HG03520 (cell line): ENCODE data around the gene FAAP100.
"Not testable (repeated sequence)": the region's sequence is repeated elsewhere in the genome, so short reads cannot be mapped to it uniquely, and the experiment has no call there.

Experiments used
- ATAC-seq: cut with Tn5 transposase; IDR thresholded peaks from one replicate; pipeline ENCODE4 v1.9.1; 2021; ENCODE audit warnings: mild to moderate bottlenecking, moderate library complexity; ENCODE audit not compliant: unreplicated experiment

Gene FAAP100

GRCh38 chr17:81552244-81553017, at the start of gene FAAP100:
Gene FAAP100 (minus strand): TSS chr17:81552353. CDS start chr17:81552330, 23 bp downstream.
- ATAC-seq, result peak; percentile 38

GRCh38 chr17:81601525-81602120, 49.5 kb upstream of the FAAP100 start:
- no peak for ATAC-seq

- ATAC-seq, result no peak
Measured at GRCh38 chr17:81599719-81600486, 47.8 kb upstream of the FAAP100 start.

- ATAC-seq, result no peak
Measured at GRCh38 chr17:81593105-81593871, 41.1 kb upstream of the FAAP100 start.

- ATAC-seq, result no peak
Measured at GRCh38 chr17:81591971-81592370, 39.8 kb upstream of the FAAP100 start.

- no peak for ATAC-seq
Measured at GRCh38 chr17:81590121-81590520, 38.0 kb upstream of the FAAP100 start.

- no peak for ATAC-seq
Measured at GRCh38 chr17:81589612-81590011, 37.5 kb upstream of the FAAP100 start.

GRCh38 chr17:81586096-81586495, 33.9 kb upstream of the FAAP100 start:
- no peak for ATAC-seq

GRCh38 chr17:81584771-81585170, 32.6 kb upstream of the FAAP100 start:
- not testable (repeated sequence) for ATAC-seq

- ATAC-seq, result no peak
Measured at GRCh38 chr17:81583589-81584342, 31.6 kb upstream of the FAAP100 start.

- no peak for ATAC-seq
Measured at GRCh38 chr17:81582749-81583148, 30.6 kb upstream of the FAAP100 start.

- no peak for ATAC-seq
Measured at GRCh38 chr17:81582341-81582740, 30.2 kb upstream of the FAAP100 start.

- ATAC-seq, result no peak
Measured at GRCh38 chr17:81581758-81582157, 29.6 kb upstream of the FAAP100 start.

GRCh38 chr17:81580481-81580880, 28.3 kb upstream of the FAAP100 start:
- ATAC-seq, result no peak

- no peak for ATAC-seq
Measured at GRCh38 chr17:81579821-81580321, 27.7 kb upstream of the FAAP100 start.

GRCh38 chr17:81579298-81579697, 27.1 kb upstream of the FAAP100 start:
- no peak for ATAC-seq

- ATAC-seq, result no peak
Measured at GRCh38 chr17:81578561-81579225, 26.5 kb upstream of the FAAP100 start.

GRCh38 chr17:81578038-81578441, 25.9 kb upstream of the FAAP100 start:
- no peak for ATAC-seq

- ATAC-seq, result no peak
Measured at GRCh38 chr17:81577278-81578000, 25.3 kb upstream of the FAAP100 start.
